GM21528 (cell line): ENCODE results near the gene IFNL1.
"Not testable (repeated sequence)": the region's sequence is repeated elsewhere in the genome, so short reads cannot be mapped to it uniquely, and the experiment has no call there.

Experiments used
- ATAC-seq: cut with Tn5 transposase; IDR thresholded peaks from one replicate; pipeline ENCODE4 v1.9.1; 2021; ENCODE audit warnings: mild to moderate bottlenecking, moderate library complexity; ENCODE audit not compliant: unreplicated experiment, low FRiP score

Gene IFNL1

DNA sequence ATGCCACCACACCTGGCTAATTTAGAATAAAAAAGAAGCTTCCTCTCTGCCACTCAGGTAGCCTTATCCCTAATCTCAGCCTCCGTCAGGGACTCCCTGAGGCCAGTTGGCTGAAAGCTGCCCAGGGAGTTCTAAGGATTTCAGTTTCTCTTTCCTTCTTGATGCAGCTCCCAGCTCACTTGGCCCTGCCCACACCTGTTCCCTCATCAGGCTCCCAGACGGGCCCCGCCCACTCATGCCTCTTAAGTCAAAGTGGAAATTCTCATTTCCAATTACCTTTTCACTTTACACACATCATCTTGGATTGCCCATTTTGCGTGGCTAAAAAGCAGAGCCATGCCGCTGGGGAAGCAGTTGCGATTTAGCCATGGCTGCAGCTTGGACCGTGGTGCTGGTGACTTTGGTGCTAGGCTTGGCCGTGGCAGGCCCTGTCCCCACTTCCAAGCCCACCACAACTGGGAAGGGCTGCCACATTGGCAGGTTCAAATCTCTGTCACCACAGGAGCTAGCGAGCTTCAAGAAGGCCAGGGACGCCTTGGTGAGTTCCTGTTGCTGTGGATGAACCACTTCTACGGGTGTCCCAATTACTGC lies at the start of gene IFNL1:
Gene IFNL1 (plus strand): TSS at position 353 of the 591 bp plus-strand sequence. CDS start 15 bp downstream, at position 368.
- ATAC-seq: no peak

DNA sequence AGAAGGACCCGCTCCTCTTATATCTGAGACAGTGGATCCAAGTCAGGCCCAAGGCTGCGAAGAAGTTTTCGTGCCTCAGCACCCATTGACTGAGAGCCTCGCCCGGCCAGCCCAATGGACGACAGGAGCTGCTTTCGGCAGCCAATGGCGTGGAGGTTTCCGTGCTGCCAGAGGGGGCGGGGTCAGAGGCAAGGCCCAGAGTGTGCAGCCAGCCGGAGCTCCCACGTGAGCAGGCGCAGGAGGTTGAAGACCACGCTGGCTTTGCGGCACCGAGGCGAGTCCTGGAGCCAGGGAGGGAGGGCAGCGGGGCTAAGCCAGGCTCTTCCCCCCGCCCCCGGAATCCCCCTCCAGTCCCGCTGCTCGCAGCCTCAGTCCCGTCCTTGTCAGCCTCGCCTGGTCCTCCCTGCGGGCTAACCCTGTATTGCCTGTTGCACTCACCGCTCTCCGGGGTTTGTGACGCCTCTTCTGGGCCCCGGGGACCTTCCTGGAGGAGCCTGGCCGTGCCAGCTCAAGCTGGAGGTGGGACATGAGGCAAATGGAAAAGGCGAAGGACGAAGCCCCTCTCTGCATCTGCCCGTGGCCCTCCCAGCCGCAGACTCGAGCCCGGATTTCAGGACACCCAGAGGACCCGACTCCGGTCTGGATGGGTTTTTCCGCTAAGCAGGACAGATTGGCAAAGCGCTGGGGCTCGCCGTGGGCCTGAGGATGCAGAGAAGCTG lies 49.1 kb upstream of the IFNL1 start:
- ATAC-seq: no peak

DNA sequence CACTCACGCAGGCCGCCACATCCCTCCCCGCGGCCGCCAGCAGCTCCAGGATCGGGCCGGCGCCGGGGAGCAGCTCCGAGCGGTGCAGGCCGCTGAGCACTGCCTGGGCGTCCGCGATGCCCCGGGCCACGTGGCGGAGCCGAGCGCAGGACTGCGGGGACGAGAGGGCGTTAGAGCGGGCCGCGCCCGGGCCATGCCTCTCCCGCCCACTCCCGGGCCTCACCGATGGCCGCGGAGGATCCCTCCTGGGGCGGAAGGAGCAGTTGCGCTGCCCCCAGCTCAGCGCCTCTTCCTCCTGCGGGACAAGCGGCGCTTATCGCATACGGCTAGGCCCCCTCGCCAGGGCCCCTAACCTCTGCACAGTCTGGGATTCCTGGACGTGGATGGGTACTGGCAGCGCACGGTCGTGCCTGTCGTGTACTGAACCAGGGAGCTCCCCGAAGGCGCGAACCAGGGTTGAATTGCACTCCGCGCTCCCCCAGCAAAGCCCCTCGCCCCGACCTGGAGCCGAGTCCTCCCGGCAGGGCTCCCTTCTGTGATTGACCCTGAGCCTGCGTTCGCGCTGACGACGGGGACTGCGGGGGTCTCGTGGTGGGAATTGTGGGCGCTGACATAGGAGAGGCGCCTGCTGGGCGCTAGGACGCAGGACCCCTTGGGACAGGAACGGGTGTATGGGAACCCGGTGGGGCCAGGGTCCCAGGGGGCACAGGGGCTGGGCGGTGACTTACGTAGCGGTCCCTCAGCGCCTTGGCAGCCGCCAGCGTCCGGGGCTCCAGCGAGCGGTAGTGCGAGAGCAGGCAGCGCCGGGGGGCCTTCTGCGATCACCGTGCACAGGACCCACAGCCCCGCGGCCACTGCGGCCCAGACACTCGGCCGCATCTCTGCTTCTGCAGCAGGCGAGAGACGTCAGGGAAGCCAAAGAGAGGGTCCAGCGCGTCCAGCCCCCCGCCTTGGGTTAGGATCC lies 48.2 kb upstream of the IFNL1 start:
- ATAC-seq: no peak

DNA sequence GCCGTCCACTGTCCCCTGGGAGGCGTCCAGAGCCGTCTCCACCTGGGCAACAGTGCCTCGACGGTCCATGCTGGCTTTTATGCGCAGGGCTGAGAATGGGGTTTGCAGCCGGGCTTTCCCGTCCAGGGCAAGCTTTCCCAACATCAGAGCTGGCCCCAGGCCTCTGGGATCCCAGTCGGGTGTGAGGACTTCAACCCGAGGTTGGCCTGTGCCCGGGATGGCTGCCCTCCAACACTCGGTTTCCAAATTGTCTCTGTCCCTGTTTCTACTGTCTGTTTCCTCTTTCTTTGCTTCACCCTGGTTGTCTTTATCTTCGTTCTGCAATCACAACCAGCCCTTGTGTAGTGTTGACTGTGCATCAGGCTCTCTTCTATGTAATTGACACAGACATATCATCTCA lies 47.4 kb upstream of the IFNL1 start, which contains the start of gene IFNL4:
Gene IFNL4 (minus strand): TSS at position 51 of the 400 bp plus-strand sequence.
- ATAC-seq: no peak

DNA sequence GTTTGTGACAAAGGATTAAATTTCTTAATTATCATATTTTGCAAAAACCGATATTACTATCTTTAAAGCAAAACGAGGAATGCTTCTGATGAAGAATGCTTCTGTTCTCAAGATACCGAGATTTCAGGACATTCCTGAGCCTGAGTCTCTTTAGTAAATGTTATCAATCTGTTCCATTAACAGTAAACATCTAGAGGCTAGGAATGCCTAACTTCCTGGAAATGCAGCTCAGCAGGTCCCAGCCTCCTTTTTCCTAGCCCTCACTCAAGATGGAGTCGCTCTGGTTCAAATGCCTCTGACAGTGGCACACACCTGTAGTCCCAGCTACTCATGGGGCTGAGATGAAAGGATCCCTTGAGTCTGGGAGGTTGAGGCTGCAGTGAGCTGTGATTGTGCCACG lies 45.1 kb upstream of the IFNL1 start:
- ATAC-seq: no peak

DNA sequence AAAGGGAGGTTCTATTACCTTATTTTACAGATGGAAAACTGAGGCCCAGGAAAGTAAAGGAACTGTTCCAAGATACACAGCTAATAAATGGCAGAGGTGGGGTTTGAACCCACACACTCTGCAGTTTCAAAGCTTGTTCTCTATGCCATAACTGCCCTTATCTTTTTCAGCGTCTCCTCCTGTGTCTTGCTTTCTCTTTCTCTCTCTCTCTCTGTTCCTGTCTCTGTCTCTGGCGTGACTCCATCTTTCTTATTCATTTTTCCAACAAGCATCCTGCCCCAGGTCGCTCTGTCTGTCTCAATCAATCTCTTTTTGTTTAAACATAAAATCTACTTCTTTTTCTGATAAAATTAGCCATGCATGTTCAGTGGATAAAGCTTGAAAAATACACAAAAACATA lies 44.4 kb upstream of the IFNL1 start:
- ATAC-seq: no peak

DNA sequence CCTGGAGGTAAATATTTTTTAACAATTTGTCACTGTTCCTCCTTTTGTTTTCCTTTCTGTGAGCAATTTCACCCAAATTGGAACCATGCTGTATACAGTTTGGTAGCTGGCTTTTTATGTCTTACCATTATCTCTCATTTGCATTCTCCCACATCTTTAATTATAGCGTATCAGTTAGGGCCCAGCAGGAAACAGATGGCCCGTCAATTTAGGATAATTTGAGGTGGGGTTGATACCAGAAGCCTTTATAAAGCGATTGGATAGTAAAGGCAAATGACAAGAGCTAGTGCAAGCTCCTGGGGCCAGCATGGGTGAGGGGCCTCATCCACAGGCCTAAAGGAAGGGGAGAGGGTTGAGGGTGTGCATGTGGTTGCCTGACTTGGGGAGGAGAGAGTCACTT lies 43.7 kb upstream of the IFNL1 start:
- ATAC-seq: no peak

DNA sequence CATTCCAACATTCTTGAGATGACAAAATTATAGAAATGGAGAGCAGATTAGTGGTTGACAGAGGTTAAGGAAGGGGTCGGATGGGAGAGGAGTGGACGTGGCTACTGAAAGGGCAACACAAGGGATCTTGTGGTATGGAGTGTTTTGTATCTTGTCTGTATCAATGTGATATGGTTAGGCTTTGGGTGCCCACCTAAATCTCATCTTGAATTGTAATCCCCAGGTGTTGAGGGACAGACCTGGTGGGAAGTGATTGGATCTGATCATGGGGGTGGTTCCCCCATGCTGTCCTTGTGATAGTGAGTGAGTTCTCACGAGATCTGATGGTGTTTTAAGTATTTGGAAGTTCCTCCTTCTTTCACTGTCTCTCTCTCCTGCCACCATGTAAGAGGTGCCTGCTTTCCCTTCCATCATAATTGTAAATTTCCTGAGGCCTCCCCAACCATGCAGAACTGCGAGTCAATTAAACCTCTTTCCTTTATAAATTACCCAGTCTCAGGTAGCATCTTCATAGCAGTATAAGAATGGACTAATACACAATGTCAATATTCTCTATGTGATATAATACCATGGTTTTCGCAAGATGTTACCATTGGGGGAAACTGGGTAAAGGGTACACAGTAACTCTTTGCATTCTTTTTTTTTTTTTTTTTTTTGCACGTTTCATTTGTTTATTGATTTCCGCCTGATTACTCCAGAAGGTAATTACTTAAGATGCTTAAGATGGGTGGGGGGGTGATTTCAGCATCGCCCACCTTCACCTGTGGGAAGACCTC lies 42.6 kb upstream of the IFNL1 start:
- ATAC-seq: no peak

DNA sequence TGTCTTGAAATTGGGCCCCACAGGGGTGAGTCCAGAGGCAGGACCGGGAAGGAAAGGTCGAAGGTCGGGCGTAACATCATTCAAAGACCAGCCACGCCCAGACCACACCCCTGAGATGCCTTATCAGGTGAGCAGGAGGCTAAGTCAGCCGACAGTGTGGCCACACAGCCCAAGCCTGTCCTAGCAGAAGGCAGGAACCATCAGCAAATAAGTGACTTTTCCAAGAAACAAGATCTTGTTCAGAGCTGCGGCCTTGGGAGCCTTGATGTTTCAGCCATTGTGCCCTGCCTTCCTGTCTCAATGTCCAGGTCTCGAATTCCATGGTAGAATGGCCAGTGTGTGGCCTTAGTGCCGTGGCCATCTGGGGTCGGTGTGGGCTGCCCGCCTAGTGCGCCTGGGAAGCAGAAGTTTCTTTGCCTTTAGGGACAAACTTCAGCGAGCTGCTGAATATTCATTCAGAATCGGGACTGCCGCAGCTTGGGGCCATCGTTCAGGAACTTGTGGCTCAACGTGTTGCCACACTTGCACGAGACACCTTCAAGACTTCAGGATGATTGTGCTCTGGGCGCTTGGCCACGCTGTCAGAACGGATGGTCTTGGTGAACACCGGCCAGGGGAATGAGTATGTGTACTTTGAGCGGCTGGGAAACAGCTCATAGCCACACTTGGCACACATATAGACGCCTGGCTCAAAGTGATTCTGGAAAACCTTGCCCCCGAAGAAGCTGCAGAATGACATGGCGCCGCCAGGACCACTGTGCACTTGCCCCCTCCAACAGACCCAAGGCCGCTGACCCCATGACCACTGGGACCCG lies 41.5 kb upstream of the IFNL1 start:
- no peak for ATAC-seq

DNA sequence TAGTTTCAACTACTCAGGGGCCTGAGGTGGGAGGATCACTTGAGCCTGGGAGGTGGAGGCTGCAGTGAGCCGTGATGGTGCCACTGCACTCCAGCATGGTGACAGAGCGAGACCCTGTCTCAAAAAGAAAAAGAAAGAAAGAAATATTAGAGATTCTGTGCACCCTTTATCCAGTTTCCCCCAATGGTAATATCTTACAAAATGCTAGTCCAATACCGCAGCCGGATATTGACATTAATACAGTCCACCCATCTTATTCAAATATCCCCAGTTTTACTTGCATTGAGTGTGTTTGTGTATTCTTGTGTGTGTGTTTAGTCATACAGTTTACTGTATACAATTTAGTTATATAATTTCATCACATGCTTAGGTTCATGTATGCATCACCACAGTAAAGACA lies 39.0 kb upstream of the IFNL1 start:
- ATAC-seq: no peak

DNA sequence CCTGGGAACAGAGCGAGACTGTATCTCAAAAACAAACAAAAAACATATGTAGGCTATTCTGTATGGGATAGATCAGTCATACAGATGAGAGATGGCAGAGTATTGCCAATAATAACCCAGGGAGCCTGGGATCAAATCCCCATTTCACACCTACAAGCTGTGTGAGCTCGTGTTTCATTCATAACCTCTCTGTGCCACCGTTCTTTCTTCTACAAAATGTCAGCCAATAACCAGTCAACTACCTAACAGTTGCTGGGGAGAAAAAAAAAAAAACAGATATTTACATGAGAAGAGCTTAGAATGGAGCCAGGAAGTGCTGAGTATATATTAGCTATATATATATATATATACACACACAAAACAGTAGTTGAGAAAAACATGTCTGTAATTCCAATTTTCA lies 34.5 kb upstream of the IFNL1 start:
- no peak for ATAC-seq

DNA sequence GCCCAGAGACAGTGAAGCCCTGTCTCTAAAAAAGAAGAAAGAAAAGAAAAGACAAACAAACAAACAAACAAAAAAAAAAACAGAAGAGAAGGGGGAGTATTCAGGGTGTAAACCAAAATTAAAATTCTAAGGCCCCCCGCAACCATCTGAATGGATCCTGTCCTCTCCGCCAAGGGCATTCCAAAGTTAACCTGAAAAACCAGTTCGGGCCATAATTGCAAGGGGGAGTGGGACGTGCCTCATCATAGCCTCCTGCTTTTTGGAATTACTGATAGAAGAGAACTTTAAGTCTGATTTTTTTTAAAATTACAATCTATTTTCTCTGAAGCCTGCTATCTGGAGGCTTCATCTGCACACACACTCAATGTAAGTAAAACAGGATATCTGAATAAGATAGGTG lies 33.7 kb upstream of the IFNL1 start:
- ATAC-seq: no peak

DNA sequence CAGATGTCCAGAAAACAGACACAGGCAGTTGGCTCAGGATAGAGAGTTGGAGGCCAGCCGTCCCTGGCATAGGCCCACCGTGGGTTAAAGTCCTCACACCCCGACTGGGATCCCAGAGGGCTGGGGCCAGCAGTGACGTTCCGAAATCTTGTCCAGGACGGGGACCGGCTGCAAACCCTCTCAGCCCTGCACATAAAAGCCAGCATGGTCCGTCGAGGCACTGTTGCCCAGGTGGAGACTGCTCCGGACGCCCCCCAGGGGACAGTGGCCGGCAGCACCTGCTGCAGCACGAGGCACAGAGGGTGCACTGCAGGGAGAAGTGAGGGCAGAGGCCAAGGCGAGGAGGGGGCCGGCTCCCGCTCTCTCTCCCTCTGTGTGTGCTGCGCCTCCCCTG lies 32.3 kb upstream of the IFNL1 start:
- ATAC-seq: no peak

DNA sequence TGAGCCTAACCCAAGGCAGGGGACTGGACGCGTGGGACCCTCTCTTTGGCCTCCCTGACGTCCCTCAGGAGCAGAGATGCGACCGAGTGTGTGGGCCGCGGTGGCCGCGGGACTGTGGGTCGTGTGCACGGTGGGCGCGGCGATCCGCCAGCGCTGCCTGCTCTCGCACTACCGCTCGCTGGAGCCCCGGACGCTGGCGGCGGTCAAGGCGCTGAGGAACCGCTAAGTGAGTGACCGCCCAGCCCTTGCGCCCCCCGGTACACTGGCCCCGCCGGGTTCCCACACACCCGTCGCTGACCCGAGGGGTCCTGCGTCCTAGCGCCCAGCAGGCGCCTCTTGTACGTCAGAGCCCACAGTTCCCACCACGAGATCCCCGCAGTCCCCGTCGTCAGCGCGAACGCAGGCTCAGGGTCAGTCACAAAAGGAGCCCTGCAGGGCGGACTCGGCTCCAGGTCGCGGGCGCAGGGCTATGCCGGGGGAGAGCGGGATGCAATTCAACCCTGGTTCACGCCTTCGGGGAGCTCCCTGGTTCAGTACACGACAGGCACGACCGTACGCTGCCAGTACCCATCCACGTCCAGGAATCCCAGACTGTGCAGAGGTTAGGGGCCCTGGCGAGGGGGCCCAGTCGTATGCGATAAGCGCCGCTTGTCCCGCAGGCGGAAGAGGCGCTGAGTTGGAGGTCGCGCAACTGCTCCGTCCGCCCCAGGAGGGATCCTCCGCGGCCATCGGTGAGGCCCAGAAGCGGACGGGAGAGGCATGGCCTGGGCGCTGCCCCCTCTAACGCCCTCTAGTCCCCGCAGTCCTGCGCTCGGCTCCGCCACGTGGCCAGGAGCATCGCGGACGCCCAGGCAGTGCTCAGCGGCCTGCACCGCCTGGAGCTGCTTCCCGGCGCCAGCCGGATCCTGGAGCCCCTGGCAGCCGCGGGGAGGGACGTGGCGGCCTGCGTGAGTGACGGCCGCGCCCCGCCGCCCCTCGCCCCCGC lies 31.6 kb upstream of the IFNL1 start:
- no peak for ATAC-seq

DNA sequence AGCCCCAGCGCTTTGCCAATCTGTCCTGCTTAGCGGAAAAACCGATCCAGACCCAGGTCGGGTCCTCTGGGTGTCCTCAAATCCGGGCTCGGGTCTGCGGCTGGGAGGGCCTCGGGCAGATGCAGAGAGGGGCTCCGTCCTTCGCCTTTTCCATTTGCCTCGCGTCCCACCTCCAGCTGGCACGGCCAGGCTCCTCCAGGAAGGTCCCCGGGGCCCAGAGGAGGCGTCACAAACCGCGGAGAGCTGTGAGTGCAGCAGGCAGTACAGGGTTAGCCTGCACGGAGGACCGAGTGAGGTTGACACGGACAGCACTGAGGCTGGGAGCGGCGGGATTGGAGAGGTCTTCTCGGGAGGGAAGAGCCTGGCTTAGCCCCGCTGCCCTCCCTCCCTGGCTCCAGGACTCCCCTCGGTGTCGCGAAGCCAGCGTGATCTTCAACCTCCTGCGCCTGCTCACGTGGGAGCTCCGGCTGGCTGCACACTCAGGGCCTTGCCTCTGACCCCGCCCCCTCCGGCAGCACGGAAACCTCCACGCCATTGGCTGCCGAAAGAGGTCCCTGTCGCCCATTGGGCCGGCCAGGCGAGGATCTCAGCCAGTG lies 30.8 kb upstream of the IFNL1 start:
- ATAC-seq: no peak

DNA sequence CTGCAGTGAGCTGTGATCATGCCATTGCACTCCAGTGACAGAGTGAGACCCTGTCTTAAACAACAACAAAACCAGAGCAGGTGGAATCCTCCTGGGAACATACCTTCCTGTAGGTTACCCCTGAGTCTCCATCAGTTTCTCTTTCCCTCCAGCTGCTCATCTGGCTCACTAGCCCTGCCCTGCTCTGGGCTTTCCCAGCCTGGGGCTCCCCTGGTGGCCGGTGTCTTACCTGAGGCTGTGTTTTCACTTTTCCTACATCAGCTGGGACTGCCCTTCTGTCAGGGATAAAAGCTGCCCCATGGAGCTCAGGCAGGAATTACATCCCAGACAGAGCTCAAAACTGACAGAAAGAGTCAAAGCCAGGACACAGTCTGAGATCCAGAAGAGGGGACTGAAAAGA lies 28.1 kb upstream of the IFNL1 start, which contains the start of gene IFNL2:
Gene IFNL2 (plus strand): TSS at position 312 of the 400 bp plus-strand sequence. CDS start 173 bp downstream, outside the sequence.
- ATAC-seq: not testable (repeated sequence)

DNA sequence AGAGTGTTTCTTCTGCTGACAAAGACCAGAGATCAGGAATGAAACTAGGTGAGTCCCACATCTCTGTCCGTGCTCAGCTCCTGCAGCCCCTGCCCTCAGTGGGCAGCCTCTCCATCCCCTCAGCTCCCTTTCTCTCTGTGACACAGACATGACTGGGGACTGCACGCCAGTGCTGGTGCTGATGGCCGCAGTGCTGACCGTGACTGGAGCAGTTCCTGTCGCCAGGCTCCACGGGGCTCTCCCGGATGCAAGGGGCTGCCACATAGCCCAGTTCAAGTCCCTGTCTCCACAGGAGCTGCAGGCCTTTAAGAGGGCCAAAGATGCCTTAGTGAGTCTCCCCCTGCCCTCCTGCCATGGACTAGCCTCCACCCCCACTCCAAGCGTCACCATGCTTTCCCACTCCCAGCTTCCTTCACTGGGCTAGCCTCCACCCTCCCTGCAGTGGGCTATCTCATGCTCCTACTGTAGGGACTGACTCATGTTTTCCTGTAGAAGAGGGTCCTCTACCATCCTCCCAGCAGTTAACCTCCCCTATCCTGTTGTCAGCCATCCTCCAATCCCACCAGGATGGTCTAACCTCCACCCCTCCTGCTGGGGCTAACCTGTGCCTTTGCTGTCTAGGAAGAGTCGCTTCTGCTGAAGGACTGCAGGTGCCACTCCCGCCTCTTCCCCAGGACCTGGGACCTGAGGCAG lies 27.5 kb upstream of the IFNL1 start:
- not testable (repeated sequence) for ATAC-seq
